Skin epidermis (tissue), 12 donors: ENCODE results near the gene TMPO.
"Not testable (repeated sequence)": the region's sequence is repeated elsewhere in the genome, so short reads cannot be mapped to it uniquely, and the experiment has no call there.

ENCODE experiments used
- H3K27ac ChIP-seq, 21 experiments: fragments of 200-600 bp; sonication (generic) in 11 of 21; one replicate each; pipeline ENCODE4 v1.5.0; 2020; ENCODE audit warnings: mild to moderate bottlenecking in 3 of 21, inconsistent platforms in 2 of 21, moderate library complexity in 2 of 21
- H3K4me3 ChIP-seq, 7 experiments: fragments of 200-600 bp; sonication (generic) in 2 of 7; one replicate each; pipeline ENCODE4 v1.5.0; 2020; ENCODE audit warnings: inconsistent platforms in 2 of 7, mild to moderate bottlenecking in 2 of 7, moderate library complexity in 1 of 7

TMPO gene

GRCh38 chr12:98504368-98504617, 11.1 kb upstream of the TMPO start:
- Histone ChIP-seq H3K4me3 (peak overlapping the region; percentile 50 to 65 (median 59)), H3K27ac (peak overlapping the region in 19 of 21 experiments; percentile 76 to 96 (median 91))

DNA sequence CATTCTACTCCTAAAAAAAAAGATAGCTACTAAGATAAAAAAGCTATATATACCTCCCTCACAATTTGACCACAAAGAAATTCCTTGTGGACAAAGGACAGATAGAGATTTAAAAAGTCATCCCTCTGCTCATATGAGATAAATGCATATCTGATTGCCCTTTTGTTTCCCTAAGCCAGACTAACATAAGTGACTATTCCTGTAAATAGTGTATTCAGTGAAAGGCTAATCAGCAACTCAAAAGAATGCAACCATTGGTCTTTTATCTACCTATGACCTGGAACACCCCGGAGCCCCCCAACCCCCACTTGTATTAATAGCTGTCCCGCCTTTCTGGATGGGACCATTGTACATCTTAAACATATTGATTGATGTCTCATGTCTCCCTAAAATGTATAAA, 6.3 kb upstream of the TMPO start:
- Histone ChIP-seq H3K4me3 (no peak overlapping the region), H3K27ac (no peak overlapping the region)

GRCh38 chr12:98511806-98512205, 3.6 kb upstream of the TMPO start:
- H3K27ac ChIP-seq, H3K4me3 ChIP-seq: not testable (repeated sequence)

DNA sequence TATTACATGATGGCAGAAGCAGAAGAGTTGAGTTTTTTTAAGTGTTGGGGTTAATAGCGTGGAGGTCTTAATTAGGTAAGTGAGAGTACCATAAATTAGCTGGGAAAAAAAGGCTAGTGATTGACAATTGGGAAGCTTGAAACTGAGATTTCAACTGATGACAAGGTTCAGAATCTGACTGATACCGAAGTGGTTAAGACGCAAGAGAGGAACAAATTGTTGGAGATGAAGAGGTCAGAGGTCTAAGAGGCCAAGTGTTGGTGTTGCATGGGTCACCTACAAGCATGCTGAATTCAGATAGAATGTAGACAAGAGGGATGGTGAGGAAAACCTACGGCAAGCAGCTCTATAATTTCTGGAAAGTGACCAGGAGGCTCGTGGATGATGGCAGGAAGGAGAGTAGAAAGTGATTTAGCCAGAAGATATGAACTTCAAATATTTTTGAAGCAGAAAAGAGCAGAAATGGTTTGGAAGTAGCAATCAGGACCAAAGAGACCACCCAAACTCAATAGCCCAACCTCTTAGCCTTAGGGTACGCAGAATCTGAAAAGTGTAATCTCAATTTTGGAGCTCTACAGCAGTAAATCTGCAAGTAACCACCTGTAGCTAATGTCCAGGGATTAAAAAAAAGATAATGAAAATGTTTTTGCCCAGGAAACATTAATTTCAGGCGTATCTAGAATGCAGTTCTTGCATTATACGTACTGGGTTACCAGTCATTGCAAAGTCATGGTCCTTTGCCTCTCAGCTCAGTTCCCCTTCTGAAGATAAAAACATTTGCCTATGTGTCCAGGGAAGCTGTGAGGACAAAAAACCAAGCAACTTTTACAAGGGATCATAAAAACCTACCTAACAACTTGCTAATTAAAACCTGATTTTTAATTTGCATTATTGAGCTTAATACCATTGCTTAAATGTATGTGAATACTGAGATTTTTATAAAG, 1.7 kb upstream of the TMPO start:
- peak overlapping the region in 9 of 21 experiments; percentile 1 to 99 (median 95) for H3K27ac ChIP-seq
- peak overlapping the region in 1 of 7 experiments; percentile 78 for H3K4me3 ChIP-seq

DNA sequence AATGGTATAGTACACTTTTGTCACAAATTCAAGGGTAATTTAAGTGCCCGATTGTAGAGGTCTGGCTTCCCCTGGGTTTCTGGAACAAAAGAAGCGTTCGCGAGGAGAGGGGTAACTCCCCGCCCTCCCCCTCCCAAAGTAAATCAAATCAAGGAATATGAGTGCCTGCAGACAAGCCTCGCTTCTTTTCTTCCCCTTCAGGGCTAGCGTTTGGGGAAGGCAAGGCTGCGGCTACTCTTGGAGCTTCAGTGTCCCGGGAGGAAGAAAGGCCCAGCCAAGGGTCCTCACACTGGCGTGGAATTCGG, 456 bp upstream of the TMPO start:
- H3K27ac ChIP-seq = peak overlapping the region; percentile 23 to 99 (median 94)
- H3K4me3 ChIP-seq = peak overlapping the region; percentile 78 to 100 (median 95)

DNA sequence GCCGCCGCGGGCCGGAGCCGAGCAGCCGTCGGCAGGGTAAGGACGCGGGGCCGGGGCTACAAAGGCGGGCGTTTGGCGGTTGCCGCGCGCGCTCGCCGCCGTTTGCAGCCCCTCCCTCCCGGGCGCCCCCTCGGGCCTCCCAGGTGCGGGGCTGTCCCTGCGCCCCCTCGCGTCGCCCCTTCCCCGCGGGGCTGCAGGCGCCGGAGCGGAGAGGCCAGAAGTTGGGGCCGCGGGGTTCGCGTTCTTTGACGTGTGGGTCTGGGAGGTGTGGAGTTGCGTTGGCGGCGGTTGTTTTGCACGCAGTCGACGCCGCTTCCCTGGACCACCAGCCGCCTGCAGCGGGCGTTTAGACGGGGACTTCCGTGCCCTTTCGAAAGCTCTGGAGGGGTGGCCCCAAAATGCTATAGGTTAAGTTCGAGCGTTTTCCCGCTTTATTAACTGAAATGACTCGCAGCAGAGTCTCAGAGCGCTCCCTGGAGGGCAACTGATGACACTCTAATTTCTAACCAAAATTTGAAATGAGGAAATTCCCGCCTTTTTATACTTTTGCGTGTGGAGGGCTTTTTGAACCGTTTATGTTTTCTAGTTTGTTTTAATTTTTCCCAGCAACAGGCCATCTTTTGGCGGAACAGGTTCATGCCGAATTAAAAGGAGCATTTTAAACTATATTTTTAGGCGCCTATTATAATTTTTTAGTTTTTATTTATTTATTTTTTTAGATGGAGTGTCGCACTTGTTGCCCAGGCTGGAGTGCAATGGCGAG, 902 bp downstream of the TMPO start:
- Histone ChIP-seq H3K27ac (peak overlapping the region; percentile 58 to 99 (median 94)), H3K4me3 (peak overlapping the region; percentile 78 to 100 (median 95))

GRCh38 chr12:98519257-98519907, 4.0 kb downstream of the TMPO start:
- H3K27ac ChIP-seq = peak overlapping the region in 1 of 21 experiments; percentile 2
- peak overlapping the region in 1 of 7 experiments; percentile 100 for H3K4me3 ChIP-seq

GRCh38 chr12:98530068-98530467, 14.7 kb downstream of the TMPO start:
- no peak overlapping the region for H3K4me3 ChIP-seq
- H3K27ac ChIP-seq = no peak overlapping the region

DNA sequence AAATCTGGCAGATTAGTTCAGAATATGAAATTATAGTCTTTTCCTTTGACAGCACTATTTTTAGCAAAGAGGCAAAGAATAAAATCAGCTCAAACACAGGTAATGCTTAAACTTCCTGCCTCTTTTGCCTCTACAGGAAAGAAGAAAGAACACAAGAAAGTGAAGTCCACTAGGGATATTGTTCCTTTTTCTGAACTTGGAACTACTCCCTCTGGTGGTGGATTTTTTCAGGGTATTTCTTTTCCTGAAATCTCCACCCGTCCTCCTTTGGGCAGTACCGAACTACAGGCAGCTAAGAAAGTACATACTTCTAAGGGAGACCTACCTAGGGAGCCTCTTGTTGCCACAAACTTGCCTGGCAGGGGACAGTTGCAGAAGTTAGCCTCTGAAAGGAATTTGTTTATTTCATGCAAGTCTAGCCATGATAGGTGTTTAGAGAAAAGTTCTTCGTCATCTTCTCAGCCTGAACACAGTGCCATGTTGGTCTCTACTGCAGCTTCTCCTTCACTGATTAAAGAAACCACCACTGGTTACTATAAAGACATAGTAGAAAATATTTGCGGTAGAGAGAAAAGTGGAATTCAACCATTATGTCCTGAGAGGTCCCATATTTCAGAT, 17.4 kb downstream of the TMPO start:
- H3K27ac ChIP-seq = no peak overlapping the region
- H3K4me3 ChIP-seq = no peak overlapping the region

GRCh38 chr12:98533723-98534251, 18.4 kb downstream of the TMPO start:
- Histone ChIP-seq H3K4me3 (no peak overlapping the region), H3K27ac (no peak overlapping the region)

DNA sequence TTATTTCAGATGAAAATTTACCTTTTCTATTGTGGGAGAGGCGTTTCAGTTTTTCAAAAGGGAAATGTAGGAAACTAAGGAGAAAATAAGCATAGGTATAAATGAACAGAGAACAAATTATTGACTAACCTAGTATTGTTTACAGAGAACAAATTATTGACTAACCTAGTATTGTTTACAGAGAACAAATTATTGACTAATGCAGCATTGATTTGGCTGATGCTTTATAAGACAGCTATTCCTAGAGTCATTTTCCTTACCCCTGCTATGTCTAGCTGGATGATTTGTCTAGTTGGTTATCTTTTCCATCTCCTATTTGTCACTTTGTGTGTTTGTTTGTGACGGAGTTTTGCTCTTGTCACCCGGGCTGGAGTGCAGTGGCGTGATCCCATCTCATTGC, 22.6 kb downstream of the TMPO start:
- no peak overlapping the region for H3K27ac ChIP-seq
- no peak overlapping the region for H3K4me3 ChIP-seq

GRCh38 chr12:98543701-98544100, 28.3 kb downstream of the TMPO start:
- no peak overlapping the region for H3K27ac ChIP-seq
- H3K4me3 ChIP-seq = no peak overlapping the region

- no peak overlapping the region for H3K4me3 ChIP-seq
- no peak overlapping the region for H3K27ac ChIP-seq
Observed at GRCh38 chr12:98544751-98545150, 29.4 kb downstream of the TMPO start.

DNA sequence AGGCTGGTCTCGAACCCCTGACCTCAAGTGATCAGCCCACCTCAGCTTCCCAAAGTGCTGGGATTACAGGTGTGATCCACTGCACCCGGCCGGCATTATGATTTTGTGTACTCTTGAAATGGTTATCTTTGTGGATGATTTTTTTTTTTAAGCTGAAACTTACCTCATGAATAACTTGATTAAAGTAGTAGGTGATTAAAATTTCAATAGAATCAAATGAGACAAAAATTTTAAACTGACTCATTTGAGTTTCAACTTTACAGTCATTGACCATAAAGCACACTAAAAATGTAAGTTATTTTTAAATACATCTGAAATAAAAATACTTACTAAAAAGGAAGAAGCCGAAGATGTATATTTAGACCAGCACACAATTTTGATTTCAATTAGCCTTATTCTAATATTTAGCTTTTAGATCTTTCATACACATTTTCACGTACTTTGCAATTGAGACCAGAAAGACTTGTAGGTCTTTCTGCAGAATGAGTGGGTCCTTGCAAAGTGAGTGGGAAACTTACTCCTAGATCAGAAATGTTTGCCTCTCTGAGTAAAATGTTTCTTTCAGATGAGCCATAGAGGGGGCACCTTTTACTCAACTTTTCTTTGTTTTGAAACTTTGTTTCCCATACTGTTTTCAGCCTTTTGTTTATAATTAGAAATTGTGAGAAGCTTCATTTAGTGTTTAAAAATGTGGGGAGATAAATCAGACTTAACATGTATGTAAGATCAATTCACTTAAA, 34.2 kb downstream of the TMPO start:
- Histone ChIP-seq H3K27ac (no peak overlapping the region), H3K4me3 (no peak overlapping the region)

DNA sequence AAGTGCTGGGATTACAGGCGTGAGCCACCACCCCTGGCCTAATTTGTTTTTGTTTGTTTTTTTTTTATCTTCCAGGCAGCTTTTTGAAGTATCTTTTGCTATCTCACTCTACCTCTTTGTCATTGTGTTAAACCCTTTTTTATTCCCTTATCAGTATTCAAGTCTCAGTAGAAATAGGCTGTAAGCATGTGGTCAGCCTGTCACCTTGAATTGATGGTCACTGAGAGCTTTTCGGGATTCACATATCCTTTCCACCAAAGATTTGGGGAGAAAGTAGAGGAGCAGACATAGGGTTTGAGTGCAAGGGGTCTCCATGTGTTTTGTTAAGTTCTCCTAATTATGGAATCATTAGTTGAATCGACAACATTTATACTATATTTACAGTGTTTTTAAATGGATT, 36.4 kb downstream of the TMPO start:
- Histone ChIP-seq H3K4me3 (no peak overlapping the region), H3K27ac (no peak overlapping the region)

- H3K27ac ChIP-seq, H3K4me3 ChIP-seq: not testable (repeated sequence)
Observed at GRCh38 chr12:98558097-98558496, 42.7 kb downstream of the TMPO start.

DNA sequence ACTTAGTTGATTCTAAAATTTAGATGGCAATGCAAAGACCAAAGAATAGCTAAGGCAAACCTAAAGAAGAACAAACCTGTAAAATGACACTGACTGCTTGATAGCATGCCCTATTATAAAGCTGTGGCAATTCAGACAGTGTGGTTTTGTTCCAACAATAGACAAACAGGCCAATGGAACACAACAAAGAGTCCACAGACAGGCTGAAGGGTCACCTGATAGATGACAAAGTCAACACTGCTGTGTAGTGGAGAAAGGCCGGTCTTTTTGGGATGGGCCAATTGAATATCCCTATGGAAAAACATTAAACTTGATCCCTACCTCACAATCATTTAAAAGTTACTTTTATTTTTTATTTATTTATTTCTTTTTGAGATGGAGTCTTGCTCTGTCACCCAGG, 44.3 kb downstream of the TMPO start:
- H3K4me3 ChIP-seq = no peak overlapping the region
- no peak overlapping the region for H3K27ac ChIP-seq

GRCh38 chr12:98561846-98562245, 46.5 kb downstream of the TMPO start:
- Histone ChIP-seq H3K27ac (no peak overlapping the region), H3K4me3 (no peak overlapping the region)

- Histone ChIP-seq H3K27ac (no peak overlapping the region), H3K4me3 (no peak overlapping the region)
Observed at GRCh38 chr12:98572010-98572409, 56.6 kb downstream of the TMPO start.
